NCI-H2171 (cell line): ENCODE results near the gene GSAP.
"Not testable (repeated sequence)": the region's sequence is repeated elsewhere in the genome, so short reads cannot be mapped to it uniquely, and the experiment has no call there.

Source experiments
- DNase-seq: peaks from one replicate; lab custom pipeline; 2025; lab: John Stamatoyannopoulos, UW

GSAP gene

DNA sequence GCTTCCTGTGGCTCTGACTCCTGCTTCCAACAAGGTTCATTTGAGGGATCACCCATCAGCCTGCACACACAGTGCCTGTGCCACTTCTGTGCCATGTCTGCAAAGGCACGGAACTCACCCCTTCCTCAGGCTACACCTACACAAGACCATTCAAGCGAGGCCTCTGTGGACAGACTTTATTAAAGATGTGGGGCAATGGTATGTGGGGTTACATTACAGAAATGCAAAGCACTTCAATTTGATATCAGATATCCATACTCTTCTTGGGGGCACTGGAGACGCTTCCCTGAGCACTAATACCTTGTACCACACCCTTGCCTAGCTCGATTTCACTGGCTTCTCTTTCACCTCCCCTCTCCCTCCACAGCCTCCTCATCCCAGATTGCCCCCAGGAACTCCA is 132.1 kb downstream of the GSAP start:
- DNase-seq = no peak

DNA sequence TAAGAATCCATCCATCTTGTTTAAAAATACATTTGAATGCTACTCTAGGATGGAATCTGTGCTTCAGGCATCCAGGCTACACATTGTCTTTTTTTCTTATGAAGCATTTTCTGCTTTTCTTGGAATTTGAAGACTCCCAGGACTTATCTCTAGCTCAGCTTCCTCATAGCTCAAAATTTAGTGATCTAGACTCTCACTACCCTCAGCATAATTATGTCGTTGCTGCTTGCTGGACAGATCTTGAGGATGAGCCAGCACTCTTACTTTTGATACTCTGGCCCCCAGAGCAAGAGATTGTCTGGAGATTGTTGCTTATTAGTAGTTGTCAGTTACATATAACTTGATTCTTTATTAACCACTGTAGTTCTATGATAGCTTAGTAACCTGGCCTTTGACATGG is 133.3 kb downstream of the GSAP start:
- DNase-seq = no peak

DNA sequence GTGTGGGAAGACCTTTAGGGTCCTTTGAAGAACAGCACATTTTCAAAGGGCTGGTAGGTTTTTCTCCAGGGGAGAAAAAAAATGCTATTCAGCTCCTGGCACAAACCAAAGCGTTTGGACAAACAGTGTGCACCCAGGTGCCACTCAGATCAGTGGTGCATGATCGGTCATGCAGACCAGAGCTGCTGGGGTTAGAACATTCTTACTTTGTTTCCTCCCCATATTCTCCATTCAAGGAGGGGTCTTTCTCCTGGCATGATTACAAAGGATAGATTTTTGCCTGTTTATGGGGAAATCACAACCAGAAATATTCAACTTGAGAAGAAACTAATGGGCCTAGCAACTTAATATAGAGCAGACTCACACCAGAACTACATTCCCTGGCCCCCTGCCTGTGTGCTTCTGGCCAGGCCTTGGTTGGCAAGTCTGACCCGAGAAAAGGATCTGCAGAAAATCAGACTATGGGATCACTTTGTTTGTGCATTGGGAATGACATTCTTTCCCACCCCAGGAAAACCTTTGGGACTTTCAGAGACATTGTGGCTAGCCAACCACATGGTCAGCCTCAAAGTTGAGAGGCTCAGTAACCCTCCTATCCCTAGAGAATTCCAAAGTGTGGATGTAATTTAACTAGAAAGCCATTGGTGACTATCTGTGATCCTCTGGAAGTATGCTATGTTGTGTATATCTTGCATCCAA is 134.2 kb downstream of the GSAP start:
- DNase-seq = no peak

DNA sequence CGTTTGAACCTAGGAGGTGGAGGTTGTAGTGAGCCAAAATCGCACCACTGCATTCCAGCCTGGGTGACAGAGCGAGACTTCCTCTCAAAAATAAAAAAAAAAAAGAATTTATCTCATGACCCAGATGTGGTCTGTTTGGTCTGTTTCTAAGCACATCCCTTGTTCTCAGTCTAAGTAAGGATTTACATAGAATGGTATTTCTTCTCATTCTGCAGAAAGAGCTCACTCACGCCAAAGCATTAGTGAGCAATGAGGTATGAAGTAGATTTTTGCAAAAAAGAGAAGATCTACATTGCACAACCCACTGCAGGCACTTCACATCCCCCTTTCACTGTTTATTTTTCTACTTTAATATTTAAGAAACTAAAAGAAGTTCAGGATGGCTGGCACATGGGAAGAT is 140.0 kb downstream of the GSAP start:
- no peak for DNase-seq

DNA sequence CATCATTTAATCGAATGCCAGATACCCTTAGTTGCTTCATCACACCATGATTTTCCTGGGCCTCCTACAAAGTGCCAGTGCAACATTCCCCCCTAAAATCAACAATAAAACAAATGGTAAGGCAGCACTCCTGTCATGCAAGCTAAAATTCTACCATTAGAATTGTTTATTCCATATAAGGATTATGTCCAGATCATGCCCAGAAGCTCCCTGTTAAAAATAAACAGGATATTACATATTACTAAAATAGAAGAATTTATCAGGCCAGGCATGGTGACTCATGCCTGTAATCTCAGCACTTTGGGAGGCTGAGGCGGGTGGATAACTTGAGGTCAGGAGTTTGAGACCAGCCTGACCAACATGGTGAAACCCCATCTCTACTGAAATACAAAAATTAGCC is 140.5 kb downstream of the GSAP start:
- DNase-seq = not testable (repeated sequence)

DNA sequence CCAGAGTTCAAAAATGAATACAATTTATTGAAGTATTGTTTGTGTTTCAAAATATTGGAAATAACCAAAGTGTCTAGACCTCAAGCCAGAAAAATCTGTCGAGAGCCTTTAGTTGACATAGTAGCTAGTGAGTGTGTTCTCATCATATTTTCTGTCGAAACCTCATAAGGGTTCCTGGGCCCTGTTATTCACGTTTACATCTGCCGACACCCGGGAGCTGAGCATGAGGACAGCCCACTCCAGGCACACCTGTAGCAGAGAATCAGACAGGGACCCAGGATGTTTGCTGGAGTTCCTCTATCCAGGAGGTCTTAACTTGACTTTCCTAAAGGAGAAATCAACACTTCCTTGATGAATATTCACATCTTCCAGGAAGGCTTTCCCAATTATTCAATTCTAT is 144.4 kb downstream of the GSAP start:
- DNase-seq = no peak

DNA sequence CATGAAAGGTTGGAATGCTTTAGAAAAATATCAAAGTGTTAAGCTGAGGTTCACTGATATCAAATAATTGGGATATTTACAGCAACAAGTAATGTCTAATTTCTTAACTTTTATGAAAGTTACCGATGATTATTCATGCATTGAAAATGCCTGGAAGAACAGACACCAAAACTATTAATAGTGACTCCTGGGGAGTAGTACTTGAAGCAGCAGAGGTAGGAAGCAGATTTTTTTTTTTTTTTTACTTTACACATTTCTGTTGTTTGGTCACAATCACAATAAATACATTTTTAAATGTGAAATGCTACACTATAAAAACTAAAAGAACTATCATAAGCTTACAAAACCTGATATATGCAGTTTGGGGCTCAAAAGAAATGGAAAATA is 146.1 kb downstream of the GSAP start:
- no peak for DNase-seq

DNA sequence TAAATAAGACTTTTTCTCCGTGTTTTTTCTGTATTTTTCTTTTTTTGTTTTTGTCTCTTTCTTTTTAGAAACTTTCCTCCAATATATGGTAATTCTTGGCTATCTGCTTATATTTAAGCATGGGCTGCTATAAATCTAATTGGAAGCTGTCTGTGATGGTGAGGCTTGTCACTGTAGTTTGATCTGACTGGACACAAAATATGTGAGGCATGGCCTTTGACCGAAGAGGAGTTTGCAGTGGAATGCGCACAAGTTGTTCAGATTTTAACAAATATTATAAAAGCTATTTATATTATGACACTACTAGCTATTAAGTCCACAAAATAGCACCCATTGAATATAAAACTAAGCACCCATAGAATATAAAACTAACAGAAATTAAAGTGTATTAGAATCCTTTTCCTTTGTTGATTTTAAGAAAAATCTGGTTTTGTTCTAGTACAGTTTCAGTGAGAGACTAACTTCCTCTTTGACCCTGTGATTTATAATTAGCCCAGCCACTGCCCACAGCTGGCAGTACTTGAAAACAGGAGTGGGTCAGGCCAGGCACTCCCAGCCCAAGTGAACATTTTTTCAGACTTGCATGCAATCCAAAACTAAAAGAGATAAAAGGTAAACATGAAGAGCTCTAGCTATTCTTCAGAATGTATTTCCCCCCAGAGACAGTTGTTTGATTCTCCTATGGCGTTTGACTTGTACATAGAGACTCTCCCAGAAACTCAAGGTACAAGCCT is 146.6 kb downstream of the GSAP start:
- no peak for DNase-seq

DNA sequence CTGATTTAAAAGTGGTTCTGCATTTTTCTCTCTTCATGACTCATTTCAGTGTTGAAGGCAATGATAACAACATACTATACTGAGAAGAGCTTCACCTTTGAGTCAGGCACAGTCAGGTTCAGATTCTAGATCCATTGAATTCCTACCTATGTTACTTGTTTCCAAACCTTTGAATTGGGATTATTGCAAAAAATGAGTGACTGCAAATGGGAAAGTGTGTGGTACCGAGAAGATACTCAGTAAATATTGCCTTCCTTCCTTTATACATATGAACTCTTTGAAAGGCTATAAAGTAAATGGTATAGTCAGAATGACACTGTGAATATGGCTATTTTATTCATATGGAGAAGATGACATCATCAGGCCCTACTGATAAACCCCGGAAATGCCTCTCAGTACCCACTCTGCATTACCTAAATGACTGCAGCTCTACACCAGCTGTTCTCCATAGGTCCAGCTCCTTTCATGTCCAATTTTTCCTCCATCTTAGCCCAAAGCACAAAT is 149.8 kb downstream of the GSAP start:
- no peak for DNase-seq

DNA sequence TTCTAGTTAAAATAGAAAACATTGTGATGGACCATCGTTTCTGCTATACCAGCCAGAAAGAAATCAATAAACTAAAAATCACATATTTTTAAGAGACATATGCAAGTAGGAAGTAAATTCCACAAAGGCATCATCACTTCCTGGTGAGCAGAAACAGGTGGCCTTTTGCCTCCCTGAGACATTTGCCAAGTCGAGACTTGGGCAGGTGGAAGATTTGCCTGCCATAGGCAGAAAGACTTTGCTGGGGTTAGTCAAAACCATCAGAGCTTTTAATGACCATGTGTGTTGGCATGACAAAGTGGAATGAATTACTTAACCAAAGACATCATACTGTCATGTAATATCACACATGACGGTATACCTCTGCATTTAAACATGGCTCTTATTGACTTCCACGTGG is 150.5 kb downstream of the GSAP start:
- DNase-seq = no peak

DNA sequence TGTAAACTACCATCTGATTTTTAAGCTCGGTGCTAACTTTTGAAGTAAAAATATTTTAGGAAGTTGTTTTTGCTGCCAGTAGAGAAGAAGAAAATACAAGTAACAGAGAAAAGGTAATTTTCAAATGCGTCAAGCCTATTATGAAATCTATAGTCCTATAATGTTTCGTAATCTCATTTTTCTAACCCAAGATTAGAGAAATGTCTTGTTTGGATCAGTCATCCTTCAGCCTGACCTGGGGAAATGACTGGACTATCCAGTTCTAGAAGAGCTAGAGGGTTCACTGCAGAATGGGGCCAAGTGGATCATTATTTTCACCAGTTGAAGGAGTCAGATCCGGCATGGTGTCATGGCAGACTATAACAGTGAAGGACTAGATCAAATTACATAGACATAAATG is 153.8 kb downstream of the GSAP start:
- no peak for DNase-seq
